ENCODE measurements around the gene SH3GL3.

The SH3GL3 gene

DNA sequence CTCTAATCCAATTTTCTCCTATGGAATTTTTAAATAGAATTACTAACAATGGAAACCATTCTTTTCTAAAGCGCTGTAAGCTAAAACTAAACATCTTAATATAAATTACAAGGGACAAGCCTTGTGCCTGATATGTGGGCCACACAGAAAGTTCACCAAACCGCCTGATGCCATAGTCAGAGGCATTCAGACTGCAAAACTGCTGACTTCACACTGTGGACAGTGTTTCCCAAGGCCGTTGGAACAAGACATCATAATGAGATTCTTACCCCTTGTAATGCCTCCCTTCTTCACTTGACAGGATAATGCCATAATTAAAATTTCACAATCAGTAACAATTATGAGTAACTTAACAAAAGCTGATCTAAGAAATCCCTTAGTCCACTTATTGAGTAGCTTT lies 14.9 kb downstream of the SH3GL3 start:
- DNase-seq (ENCODE audit: low read depth) = no peak

DNA sequence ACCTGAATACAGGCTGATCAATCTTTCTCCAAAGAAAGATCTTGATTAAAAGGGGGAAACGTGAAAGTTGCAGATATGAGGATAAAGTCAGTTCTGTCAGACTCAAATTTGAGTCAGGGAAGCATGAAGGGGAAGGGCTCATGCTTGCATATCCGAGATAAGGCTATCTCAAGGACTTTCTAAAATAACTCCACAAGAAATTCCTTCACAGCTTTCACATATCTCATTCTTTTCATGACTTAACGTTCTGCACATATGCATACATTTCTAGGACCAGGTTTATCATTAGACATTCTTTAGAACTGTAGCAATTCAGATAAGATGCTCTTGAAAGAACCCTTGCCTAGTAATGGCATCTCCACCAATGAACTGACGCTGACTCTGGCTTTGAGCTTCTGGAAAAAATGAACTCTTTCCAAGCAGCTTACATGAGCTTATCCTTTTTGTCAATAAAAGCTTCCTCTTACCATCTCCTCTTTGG lies 15.9 kb downstream of the SH3GL3 start:
- DNase-seq (ENCODE audit: low read depth) = no peak

DNA sequence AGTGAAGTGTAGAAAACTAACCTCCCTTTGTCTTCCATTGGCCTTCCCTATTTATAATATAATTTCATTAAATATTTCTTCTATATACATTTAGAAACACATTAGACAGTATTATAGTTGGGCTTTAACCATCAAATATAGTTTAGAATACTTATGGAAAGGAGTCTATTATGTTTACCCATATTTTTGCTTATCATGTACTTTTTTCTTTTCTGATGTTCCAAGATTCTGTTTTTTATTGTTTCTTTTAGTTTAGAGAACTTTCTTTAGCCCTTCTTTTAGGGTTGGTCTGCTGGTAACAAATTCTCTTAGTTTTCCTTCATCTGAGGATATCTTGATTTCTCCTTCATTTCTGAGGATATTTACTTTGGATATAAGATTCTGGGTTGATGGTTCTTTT lies 23.7 kb downstream of the SH3GL3 start:
- no peak for DNase-seq (ENCODE audit: low read depth)

DNA sequence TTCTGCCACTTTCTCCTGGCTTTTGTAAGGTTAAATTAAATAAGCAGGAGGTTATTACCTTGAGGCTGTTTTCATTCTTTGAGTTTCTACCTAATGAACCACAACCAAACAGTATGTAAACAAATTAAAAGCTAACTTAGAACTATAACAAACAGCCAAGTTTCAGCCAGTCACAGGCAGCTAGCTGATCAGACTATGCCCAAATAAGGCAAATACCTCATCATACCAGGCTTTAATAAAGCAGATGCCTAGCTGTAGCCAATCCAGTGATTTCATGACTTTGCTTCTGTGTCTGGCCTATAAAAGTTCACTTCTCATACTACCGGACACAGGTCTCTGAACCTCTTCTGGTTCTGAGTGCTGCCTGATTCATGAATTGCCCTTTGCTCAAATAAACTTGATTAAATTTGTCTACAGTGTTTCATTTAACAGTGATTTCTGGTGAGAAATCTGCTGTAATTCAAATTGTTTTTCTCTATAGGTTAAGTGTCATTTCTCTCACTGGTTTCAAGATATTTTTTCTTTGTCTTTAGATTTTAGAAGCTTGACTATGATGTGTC lies 24.2 kb downstream of the SH3GL3 start:
- no peak for DNase-seq (ENCODE audit: low read depth)

DNA sequence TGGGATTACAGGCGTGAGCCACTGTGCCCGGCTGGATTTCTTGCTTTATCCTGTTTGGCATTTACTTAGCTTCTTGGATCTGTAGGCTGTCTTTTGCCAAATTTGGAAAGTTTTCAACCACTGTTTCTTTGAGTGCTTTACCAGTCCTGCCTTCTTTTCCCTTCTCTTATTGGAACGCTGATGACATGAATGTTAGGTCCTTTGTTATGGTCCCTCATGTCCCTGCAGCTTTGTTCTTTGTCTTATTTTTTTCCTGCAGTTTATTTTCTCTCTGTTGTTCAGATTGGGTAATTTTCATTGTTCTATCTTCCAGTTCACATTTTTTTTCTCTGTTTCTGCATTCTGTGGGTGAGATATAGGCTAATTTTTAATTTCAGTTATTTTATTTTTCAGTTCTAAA lies 25.0 kb downstream of the SH3GL3 start:
- DNase-seq (ENCODE audit: low read depth) = no peak

DNA sequence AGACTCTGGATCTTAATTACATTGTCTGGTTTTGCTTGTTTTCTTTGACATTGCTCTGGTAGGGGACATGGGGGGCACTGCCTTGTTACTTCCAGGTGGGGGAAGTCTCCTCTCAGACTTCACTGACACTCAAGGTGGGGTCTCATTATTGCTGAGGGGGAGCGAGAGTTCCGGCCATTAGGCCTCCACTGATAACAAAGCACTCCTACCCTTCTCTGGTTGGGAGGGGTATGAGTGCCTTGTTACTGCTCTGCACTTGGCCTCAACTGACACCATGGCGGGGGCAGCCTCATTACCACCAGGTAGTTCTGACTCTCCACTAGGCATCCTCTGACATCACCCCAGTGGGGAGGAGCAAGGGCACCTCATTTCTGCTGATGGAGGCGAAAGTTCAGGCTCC lies 25.7 kb downstream of the SH3GL3 start:
- DNase-seq (ENCODE audit: low read depth) = no peak

DNA sequence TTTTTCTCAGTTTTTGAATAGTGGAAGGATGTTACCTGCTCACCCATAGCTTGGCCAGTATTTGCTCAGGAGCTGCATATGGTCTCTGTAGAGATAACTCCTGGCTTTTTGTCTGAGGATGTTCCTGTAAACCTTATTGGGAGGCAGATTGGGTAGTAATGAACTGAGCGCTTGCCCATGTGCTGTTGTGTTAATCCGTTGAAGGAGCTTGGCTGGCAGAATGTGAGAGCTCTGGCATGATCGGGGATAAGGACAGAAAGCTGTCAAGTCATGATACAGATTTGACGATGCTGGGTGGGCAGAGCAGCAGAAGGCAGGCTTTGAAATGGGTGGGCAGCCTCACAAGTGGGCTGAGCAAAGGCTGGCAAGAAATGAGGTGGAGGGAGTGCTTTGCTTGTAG lies 27.4 kb downstream of the SH3GL3 start:
- DNase-seq (ENCODE audit: low read depth) = no peak

DNA sequence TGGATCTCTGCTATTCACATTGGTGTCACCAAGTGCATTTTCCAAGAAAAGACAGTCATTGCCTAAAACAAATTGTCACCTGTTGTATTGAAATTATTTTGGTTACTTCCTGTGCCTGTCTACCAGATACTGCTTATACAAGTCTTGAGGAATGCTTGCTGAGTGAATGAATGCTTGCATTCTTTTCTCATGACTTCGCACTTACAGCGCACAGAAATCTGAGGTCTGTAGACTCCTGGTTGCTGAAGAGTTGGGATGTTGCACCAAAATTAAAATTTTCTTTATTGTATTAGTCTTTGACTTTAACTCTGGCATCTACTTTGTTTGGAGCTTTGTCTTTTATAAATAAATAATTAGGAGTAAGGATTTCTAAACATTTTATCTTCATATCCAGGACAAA lies 28.4 kb downstream of the SH3GL3 start:
- no peak for DNase-seq (ENCODE audit: low read depth)

DNA sequence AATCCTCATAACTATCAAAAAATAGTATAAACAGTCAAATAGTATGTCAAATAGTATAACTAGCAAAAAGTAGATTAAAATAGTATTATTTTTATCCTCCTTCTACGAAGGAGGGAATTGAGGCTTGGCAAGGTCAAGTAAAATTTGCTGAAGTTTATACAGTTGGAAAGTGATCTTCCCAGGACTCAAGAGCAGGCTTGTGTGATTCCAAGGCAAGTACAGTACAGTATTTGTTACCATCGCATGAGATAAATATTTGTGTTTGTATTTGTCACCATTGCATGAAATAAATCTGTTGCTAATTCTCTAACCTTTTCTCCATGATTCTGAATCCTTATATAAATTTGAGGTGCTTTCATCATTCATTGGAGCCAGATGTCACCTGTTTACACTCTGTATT lies 28.9 kb downstream of the SH3GL3 start:
- no peak for DNase-seq (ENCODE audit: low read depth)

DNA sequence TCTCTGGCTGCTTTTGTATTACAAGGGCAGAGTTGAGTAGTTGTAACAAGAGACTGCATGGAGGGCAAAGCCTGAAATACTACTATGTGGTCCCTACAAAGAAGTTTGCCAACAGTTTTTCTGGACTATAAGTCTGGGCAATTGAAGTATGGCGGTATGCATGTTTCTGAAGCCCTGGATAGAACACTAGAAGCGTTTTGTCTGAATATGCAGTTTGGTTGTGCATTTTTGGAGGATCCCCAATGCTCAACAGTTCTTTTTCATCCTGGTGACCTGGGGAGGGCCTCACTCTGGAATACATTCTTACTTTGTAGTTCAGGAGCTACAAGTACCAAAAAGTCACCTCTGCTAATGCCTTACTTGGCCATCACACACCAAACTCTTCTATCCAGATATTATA lies 29.6 kb downstream of the SH3GL3 start:
- no peak for DNase-seq (ENCODE audit: low read depth)

DNA sequence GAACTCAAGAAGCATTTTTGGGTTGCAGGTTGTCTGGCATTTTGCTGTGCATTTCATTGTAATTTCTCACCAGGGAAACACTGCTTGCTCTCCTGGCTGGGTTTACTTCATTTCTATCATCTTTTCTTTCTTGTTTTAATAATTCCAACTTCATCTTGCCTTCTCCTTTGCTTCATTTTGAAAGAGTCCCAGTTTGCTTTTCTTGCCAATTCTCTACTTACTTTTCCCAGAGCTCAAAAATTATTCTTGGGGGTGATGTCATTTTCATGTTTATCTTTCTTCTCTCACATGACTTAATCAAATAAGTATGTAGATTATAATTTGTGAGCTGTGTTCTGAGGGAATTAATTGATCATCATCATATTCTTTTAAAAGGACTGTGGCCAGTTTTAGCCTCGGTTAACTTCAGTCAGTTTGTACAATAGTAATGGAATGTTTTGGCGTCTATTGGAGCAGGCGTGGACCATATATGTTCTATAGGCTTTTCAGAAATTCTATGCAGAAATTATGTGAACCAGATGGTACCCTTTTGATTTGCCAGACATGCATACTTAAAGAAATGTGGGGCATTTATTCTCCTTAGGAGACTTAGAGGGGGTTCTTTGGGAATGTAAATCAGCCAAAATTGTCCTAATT lies 30.1 kb downstream of the SH3GL3 start:
- DNase-seq (ENCODE audit: low read depth) = no peak

DNA sequence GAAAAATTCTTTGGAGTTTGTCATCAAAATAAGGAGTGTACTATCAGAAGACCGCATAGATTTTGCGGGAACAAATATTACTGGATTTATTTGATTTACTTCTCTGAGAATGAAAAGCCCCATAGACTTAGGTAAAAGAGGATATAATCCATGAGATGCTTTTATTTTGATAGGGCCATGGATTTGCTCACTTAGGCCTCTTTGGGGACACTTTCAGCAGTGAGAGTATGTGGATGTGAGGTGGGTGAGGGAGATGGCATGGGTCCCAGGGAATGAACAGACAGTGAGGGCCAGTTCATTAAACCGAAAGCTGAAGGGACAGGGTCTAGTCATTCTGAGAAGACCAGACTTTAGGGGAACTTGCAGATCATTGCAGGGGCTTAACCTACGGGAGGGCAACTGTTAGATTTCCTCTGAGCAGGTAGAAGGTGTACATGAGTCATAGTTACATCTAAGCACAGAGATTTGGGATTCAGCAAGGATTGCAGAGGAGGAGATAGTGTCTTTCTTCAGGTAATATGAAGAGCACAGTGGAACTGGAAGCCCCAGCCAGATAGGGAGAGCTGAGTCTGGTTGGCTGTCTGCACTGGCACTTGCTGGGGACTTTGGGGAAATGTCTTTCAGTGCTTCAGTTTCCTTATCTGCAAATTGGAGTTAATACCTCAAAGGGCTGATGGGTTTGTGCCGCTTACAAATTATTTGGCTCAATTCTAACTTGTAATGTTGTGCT lies 30.8 kb downstream of the SH3GL3 start:
- DNase-seq (ENCODE audit: low read depth) = no peak

DNA sequence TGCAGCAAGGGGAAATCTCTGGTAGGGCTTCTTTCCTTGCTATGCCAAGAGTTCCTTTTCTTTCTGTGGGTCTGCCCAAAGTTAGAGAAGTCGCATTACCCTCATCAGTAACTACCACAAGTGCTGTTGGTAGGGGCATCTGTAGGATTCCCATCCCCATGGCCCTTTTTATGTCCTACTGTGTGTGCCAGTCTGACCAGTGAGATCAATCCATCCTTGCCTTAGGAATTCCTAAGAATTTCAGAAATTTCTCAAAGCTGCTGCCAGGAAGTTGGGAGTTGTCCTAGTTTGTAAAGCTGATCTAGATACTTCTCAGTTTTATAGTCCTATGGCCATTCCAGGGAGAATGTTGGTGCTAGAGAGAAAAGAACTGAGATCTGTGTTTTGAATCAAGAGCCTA lies 36.5 kb downstream of the SH3GL3 start:
- DNase-seq (ENCODE audit: low read depth) = no peak

DNA sequence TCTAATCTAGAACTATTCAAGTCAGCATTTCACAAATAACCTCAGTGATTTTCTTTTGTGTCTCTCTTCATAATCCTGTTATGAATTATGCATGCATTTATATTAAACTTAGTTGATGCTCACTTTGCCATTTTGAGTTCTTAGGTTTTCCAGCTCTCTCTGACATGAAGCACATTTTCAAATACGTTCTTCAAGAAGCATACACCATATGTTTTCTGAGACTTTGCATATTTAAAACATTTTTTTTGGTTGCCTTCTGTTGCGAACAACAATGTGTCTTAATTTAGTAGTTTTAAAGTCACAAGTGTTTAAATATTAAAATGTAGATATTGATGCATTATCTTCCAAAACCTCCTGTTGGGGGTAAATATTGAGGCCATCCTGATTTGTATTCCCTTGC lies 37.5 kb downstream of the SH3GL3 start:
- DNase-seq (ENCODE audit: low read depth) = no peak

DNA sequence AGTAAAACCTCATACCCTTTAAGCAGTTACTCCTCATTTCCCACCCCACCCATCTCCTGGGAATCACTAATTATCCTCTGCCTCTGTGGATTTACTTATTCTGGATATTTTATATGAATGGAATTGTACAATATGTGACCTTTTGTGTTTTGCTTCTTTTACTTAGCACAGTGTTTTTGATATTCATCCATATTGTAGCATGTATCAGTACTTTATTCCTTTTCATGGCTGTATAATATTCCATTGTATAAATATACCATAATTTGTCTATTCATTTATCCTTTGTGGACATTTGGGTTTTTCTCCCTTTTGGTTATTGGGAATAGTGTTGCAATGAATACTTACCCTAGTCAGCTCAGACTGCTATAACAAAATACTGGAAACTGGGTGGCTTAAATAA lies 39.2 kb downstream of the SH3GL3 start:
- DNase-seq (ENCODE audit: low read depth) = no peak

DNA sequence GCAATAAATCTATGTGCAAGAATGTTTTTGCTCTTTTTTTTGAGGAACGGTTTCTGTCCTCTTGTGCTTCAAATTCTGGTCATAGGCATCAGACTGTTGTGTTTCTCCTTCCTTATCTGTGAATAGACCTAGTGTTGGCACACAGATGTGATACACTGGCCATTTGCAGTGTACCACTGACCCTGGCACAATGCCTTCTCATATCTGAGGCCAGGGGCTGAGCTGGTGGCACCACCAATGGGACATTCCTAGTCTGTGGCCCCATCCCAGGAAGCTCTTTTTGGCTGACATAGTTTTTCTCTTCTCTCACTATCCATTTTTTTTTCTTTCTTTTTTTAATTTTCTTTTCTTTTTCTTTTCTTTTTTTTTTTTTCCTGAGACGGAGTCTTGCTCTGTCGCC lies 40.4 kb downstream of the SH3GL3 start:
- DNase-seq (ENCODE audit: low read depth) = no peak

DNA sequence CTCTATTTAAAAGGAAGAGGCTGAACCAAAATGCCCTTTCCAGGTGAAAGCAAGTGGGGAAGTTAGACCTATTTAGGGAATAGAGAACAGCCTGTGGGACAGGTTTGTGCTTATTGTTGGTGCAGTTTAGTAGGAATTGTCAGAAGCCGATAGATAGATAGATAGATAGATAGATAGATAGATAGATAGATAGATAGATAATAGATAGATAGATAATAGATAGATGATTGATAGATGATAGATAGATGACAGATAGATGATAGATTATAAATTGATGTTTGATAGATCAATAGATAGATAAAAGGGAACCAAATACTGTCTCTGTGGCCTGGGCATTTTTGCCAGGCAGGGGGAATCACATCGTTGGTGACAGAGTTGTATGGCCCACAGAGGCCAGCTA lies 42.5 kb downstream of the SH3GL3 start:
- DNase-seq (ENCODE audit: low read depth) = no peak

DNA sequence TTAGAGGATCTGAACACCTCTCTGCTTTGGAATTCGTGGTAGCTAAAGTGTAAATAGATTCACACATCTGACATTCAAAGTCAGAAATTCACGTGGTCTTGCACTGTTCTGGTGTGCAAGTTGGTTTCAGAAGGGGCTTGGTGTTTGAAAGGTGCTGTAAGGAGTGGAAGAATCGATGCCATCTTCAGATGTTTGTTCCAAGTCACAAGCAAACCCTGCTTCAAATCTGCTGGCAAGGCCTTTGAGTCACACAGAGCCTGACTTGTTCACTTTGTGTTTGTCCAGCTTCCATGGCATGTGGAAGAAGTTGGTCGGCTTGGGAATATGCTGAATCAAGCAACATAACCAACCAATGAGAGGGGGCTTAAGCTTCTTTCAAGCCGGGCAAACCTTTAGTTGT lies 44.3 kb downstream of the SH3GL3 start:
- DNase-seq (ENCODE audit: low read depth) = no peak

DNA sequence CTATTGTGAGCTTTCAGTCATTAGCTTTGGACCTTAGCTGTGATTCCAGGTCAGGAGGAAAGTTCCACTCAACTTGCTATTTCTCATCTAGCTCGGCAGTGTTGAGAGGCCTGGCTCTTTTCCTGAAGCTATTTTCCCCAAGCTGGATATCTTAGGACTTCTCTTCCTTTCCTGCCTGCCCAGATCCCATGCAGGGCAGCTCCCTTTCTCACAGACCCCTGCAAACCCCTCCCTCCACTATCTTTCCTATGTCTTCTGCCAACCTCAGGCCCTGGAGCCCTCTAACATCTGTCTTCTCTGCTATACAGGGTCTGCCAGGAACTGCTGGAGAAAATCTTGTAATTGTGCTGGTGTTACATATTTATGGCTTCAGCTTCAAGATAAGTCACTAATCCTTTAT lies 49.6 kb downstream of the SH3GL3 start:
- no peak for DNase-seq (ENCODE audit: low read depth)

DNA sequence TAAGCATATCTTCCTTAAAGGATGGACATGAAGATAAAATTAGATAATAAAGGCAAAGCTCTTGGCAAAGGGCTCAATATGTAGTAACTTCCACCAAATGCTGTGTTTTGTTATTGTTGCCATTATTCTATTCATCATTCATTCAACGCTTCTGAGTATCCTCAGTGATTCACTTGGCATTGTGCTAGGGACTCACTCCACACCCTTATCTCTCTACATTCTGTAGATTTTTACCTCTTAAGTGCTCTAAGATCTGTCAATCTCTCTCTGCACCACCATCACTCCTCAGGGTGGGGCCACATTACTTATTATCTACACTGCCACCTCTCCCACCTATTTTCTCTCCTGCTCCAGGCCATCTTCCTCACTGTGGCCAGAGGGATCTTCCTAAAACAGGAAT lies 51.2 kb downstream of the SH3GL3 start:
- DNase-seq (ENCODE audit: low read depth) = no peak

DNA sequence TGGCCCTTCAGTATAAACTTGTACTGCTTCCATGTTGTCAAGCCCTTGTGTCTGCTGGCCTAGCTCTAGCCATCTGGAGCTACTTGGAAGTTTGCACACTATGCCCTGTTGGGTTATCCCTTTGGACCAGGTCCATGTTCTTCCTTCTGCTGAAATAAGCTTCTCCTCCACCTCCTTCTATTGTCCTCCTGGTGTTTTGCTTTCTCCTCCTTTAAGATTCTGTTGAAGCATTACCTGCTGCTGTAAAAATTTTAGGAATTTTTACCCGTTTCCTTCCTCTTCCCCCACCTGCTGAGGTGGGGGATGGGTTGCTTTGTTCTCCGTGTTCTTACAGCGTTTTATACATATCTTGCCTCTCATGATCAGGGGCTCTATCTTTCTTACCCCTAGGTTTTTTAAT lies 51.7 kb downstream of the SH3GL3 start:
- no peak for DNase-seq (ENCODE audit: low read depth)

DNA sequence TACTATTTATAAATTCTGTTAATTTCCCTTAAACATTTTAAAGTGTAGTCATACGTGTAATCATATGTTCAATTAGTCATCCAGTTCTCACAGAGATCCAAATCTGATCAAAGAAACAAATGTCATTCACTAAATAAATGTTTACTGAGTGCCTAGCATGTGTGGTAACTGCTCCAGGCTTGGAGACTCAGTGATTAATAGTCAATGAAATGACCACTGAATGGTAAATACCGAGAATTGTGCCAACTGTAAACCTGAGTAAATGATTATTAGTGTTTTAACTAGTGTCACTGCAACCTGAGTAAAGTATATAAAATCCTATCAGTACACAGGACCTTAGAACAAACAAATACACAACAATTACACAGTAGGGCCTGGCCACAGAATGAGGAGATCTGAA lies 52.3 kb downstream of the SH3GL3 start:
- no peak for DNase-seq (ENCODE audit: low read depth)

DNA sequence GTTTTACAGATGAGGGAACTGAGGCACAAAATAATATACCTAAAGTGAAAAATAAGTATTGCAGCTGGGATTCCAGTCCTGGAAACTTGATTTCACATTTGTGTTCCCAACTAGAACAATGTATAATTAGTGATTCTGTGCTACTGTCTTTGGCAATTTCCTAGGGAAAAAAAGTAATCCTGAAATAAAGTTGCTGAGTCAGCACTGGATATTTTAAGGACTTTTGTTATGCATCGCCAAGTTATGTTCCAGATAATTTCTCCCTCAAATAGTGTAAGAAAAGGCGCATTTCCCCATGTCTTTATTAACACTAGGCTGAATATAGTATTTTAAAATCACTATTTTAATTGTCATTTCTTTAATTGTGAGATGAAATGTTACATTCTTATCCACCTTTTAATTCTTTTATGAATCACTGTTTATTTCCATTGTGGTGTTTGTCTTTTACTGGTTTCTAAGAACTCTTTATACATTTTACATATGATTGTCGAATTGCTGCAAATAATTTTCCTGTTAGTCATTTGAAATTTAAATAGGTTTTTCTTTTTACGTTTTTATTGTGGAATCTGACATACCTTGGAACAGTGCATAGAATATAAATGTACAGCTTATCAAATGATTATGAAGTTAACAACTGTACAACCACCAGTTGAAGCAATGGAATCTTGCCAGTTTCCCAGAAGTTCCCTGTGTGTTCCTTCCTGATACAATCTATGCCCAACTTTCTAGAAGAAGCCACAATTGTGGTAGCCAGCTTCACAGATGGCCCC lies 56.6 kb downstream of the SH3GL3 start:
- DNase-seq (ENCODE audit: low read depth) = no peak
